ENCODE measurements around the gene FASLG. TPM values are rescaled to one million over a fixed set of nuclear protein-coding genes. Genes with fewer than 3 reads are reported as not detected.
A peak's percentile ranks its signal among the peaks of the same experiment; 100 is the strongest.

Gene FASLG
- total RNA-seq, 1 donor from 2014 or later, result not detected

GRCh38 chr1:172662464-172663109 lies 3.7 kb downstream of the FASLG start:
- Histone ChIP-seq H3K27me3 (ENCODE audit: low read depth) (no peaks in the 10 kb centered on the region), H3K36me3 (no peaks in the 10 kb centered on the region), H3K27ac (replicated peaks) (no peak overlapping the region), H3K4me3 (no peak overlapping the region), H3K4me1 (peaks cover 8% of the 10 kb centered on the region), H3K9me3 (replicated peaks) (no peaks in the 10 kb centered on the region)
- peak; percentile 27 for DNase-seq
- intact Hi-C loops (cut with micrococcal nuclease), result no loop called here
- no peak for TF ChIP-seq CTCF (IDR thresholded peaks at IDR 0.05; ENCODE audit: borderline replicate concordance)

- no peak overlapping the region for H3K27ac ChIP-seq (replicated peaks)
- DNase-seq, result no peak
- intact Hi-C loops (cut with micrococcal nuclease), result no loop called here
- H3K36me3 ChIP-seq, result no peaks in the 10 kb centered on the region
- no peak for TF ChIP-seq CTCF (IDR thresholded peaks at IDR 0.05; ENCODE audit: borderline replicate concordance)
- no peaks in the 10 kb centered on the region for H3K4me1 ChIP-seq
- no peaks in the 10 kb centered on the region for H3K27me3 ChIP-seq (ENCODE audit: low read depth)
- no peak overlapping the region for H3K4me3 ChIP-seq
- no peaks in the 10 kb centered on the region for H3K9me3 ChIP-seq (replicated peaks)
Measured at GRCh38 chr1:172663732-172664131, 4.8 kb downstream of the FASLG start.

GRCh38 chr1:172668097-172668496 lies 9.2 kb downstream of the FASLG start:
- Histone ChIP-seq H3K4me1 (no peaks in the 10 kb centered on the region), H3K27me3 (ENCODE audit: low read depth) (no peaks in the 10 kb centered on the region), H3K4me3 (no peak overlapping the region), H3K9me3 (replicated peaks) (no peaks in the 10 kb centered on the region), H3K36me3 (no peaks in the 10 kb centered on the region), H3K27ac (replicated peaks) (no peak overlapping the region)
- DNase-seq, result no peak
- intact Hi-C loops (cut with micrococcal nuclease), result no loop called here
- no peak for TF ChIP-seq CTCF (IDR thresholded peaks at IDR 0.05; ENCODE audit: borderline replicate concordance)

- no peaks in the 10 kb centered on the region for H3K36me3 ChIP-seq
- TF ChIP-seq CTCF (IDR thresholded peaks at IDR 0.05; ENCODE audit: borderline replicate concordance), result no peak
- DNase-seq, result no peak
- H3K9me3 ChIP-seq (replicated peaks), result no peaks in the 10 kb centered on the region
- intact Hi-C loops (cut with micrococcal nuclease), result no loop called here
- no peaks in the 10 kb centered on the region for H3K4me1 ChIP-seq
- no peak overlapping the region for H3K27ac ChIP-seq (replicated peaks)
- no peak overlapping the region for H3K4me3 ChIP-seq
- H3K27me3 ChIP-seq (ENCODE audit: low read depth), result no peaks in the 10 kb centered on the region
Measured at GRCh38 chr1:172669011-172669410, 10.1 kb downstream of the FASLG start.

GRCh38 chr1:172670316-172670715 lies 11.4 kb downstream of the FASLG start:
- Histone ChIP-seq H3K36me3 (no peaks in the 10 kb centered on the region), H3K4me3 (no peak overlapping the region), H3K27me3 (ENCODE audit: low read depth) (no peaks in the 10 kb centered on the region), H3K27ac (replicated peaks) (no peak overlapping the region), H3K9me3 (replicated peaks) (no peaks in the 10 kb centered on the region), H3K4me1 (no peaks in the 10 kb centered on the region)
- no peak for TF ChIP-seq CTCF (IDR thresholded peaks at IDR 0.05; ENCODE audit: borderline replicate concordance)
- intact Hi-C loops (cut with micrococcal nuclease), result no loop called here
- DNase-seq, result no peak
